ENCODE results near the gene MCF2L2. TPM values are rescaled to one million over a fixed set of nuclear protein-coding genes. Genes with fewer than 3 reads are reported as not detected.
"Not testable (repeated sequence)": the region's sequence is repeated elsewhere in the genome, so short reads cannot be mapped to it uniquely, and the experiment has no call there.

The MCF2L2 gene
- total and polyA plus RNA-seq, 2 donors: 0.44 to 3.6 TPM

GRCh38 chr3:183449791-183450190, 21.4 kb upstream of the MCF2L2 start:
- DNase-seq (ENCODE audit: extremely low spot score): no peak
- no peaks in the 10 kb centered on the region for H3K4me1 ChIP-seq (ENCODE audit: insufficient read depth)
- no peak overlapping the region for H3K27ac ChIP-seq (ENCODE audit: low read depth)
- WGBS: 72% methylated on average over 1 of the region's 1 CpG
- no peaks in the 10 kb centered on the region for H3K36me3 ChIP-seq (ENCODE audit: insufficient read depth)
- H3K4me3 ChIP-seq (ENCODE audit: low read depth, low read length): no peak overlapping the region

- DNase-seq (ENCODE audit: extremely low spot score): no peak
- 31% methylated on average over 4 of the region's 4 CpGs for WGBS
- no peak overlapping the region for H3K4me3 ChIP-seq (ENCODE audit: low read depth, low read length)
- no peak overlapping the region for H3K27ac ChIP-seq (ENCODE audit: low read depth)
- no peaks in the 10 kb centered on the region for H3K36me3 ChIP-seq (ENCODE audit: insufficient read depth)
- H3K4me1 ChIP-seq (ENCODE audit: insufficient read depth): no peaks in the 10 kb centered on the region
Observed at GRCh38 chr3:183449391-183449790, 21.0 kb upstream of the MCF2L2 start.

- no peaks in the 10 kb centered on the region for H3K36me3 ChIP-seq (ENCODE audit: insufficient read depth)
- DNase-seq (ENCODE audit: extremely low spot score): no peak
- H3K4me3 ChIP-seq (ENCODE audit: low read depth, low read length): peak overlapping the region; percentile 69
- WGBS: 55% methylated on average over 3 of the region's 3 CpGs
- H3K4me1 ChIP-seq (ENCODE audit: insufficient read depth): no peaks in the 10 kb centered on the region
- no peak overlapping the region for H3K27ac ChIP-seq (ENCODE audit: low read depth)
Observed at GRCh38 chr3:183448369-183449128, 20.1 kb upstream of the MCF2L2 start.

GRCh38 chr3:183447206-183448001, 19.0 kb upstream of the MCF2L2 start:
- under 1% methylated on average over 54 of the region's 54 CpGs for WGBS
- H3K27ac ChIP-seq (ENCODE audit: low read depth): peak overlapping the region; percentile 53
- DNase-seq (ENCODE audit: extremely low spot score): peak; percentile 83
- peak overlapping the region; percentile 69 for H3K4me3 ChIP-seq (ENCODE audit: low read depth, low read length)
- H3K4me1 ChIP-seq (ENCODE audit: insufficient read depth): no peaks in the 10 kb centered on the region
- H3K36me3 ChIP-seq (ENCODE audit: insufficient read depth): no peaks in the 10 kb centered on the region

GRCh38 chr3:183446838-183447205, 18.4 kb upstream of the MCF2L2 start:
- no peaks in the 10 kb centered on the region for H3K36me3 ChIP-seq (ENCODE audit: insufficient read depth)
- 98% methylated on average over 2 of the region's 2 CpGs for WGBS
- H3K4me3 ChIP-seq (ENCODE audit: low read depth, low read length): peak overlapping the region; percentile 69
- H3K4me1 ChIP-seq (ENCODE audit: insufficient read depth): no peaks in the 10 kb centered on the region
- no peak for DNase-seq (ENCODE audit: extremely low spot score)
- H3K27ac ChIP-seq (ENCODE audit: low read depth): no peak overlapping the region

GRCh38 chr3:183444748-183445147, 16.3 kb upstream of the MCF2L2 start:
- DNase-seq (ENCODE audit: extremely low spot score): no peak
- 87% methylated on average over 1 of the region's 1 CpG for WGBS
- H3K27ac ChIP-seq (ENCODE audit: low read depth): no peak overlapping the region
- H3K4me1 ChIP-seq (ENCODE audit: insufficient read depth): no peaks in the 10 kb centered on the region
- H3K36me3 ChIP-seq (ENCODE audit: insufficient read depth): no peaks in the 10 kb centered on the region
- H3K4me3 ChIP-seq (ENCODE audit: low read depth, low read length): no peak overlapping the region

GRCh38 chr3:183443395-183444385, 15.3 kb upstream of the MCF2L2 start:
- H3K27ac ChIP-seq (ENCODE audit: low read depth): no peak overlapping the region
- DNase-seq (ENCODE audit: extremely low spot score): no peak
- no peak overlapping the region for H3K4me3 ChIP-seq (ENCODE audit: low read depth, low read length)
- WGBS: 90% methylated on average over 10 of the region's 10 CpGs
- H3K4me1 ChIP-seq (ENCODE audit: insufficient read depth): no peaks in the 10 kb centered on the region
- H3K36me3 ChIP-seq (ENCODE audit: insufficient read depth): no peaks in the 10 kb centered on the region

- 85% methylated on average over 1 of the region's 1 CpG for WGBS
- no peak for DNase-seq (ENCODE audit: extremely low spot score)
- H3K4me1 ChIP-seq (ENCODE audit: insufficient read depth): no peaks in the 10 kb centered on the region
- H3K36me3 ChIP-seq (ENCODE audit: insufficient read depth): no peaks in the 10 kb centered on the region
- no peak overlapping the region for H3K4me3 ChIP-seq (ENCODE audit: low read depth, low read length)
- H3K27ac ChIP-seq (ENCODE audit: low read depth): no peak overlapping the region
Observed at GRCh38 chr3:183442994-183443393, 14.6 kb upstream of the MCF2L2 start.

GRCh38 chr3:183440521-183440920, 12.1 kb upstream of the MCF2L2 start:
- H3K4me1 ChIP-seq (ENCODE audit: insufficient read depth); DNase-seq (ENCODE audit: extremely low spot score); H3K36me3 ChIP-seq (ENCODE audit: insufficient read depth); H3K27ac ChIP-seq (ENCODE audit: low read depth); H3K4me3 ChIP-seq (ENCODE audit: low read depth, low read length): not testable (repeated sequence)
- WGBS: 87% methylated on average over 3 of the region's 3 CpGs

- WGBS: 85% methylated on average over 3 of the region's 3 CpGs
- no peak overlapping the region for H3K27ac ChIP-seq (ENCODE audit: low read depth)
Observed at GRCh38 chr3:183439515-183439914, 11.1 kb upstream of the MCF2L2 start.

GRCh38 chr3:183438735-183439134, 10.3 kb upstream of the MCF2L2 start:
- Histone ChIP-seq H3K4me3 (ENCODE audit: low read depth, low read length) (no peak overlapping the region), H3K4me1 (ENCODE audit: insufficient read depth) (no peaks in the 10 kb centered on the region), H3K36me3 (ENCODE audit: insufficient read depth) (no peaks in the 10 kb centered on the region), H3K27ac (ENCODE audit: low read depth) (no peak overlapping the region)
- WGBS: 85% methylated on average over 1 of the region's 1 CpG
- no peak for DNase-seq (ENCODE audit: extremely low spot score)

More at GRCh38 chr3:183439515-183439914, 11.1 kb upstream of the MCF2L2 start:
- no peak for DNase-seq (ENCODE audit: extremely low spot score)
- Histone ChIP-seq H3K4me1 (ENCODE audit: insufficient read depth) (no peaks in the 10 kb centered on the region), H3K36me3 (ENCODE audit: insufficient read depth) (no peaks in the 10 kb centered on the region), H3K4me3 (ENCODE audit: low read depth, low read length) (no peak overlapping the region)

- DNase-seq (ENCODE audit: extremely low spot score): no peak
- Histone ChIP-seq H3K4me3 (ENCODE audit: low read depth, low read length) (no peak overlapping the region), H3K4me1 (ENCODE audit: insufficient read depth) (no peaks in the 10 kb centered on the region), H3K27ac (ENCODE audit: low read depth) (no peak overlapping the region), H3K36me3 (ENCODE audit: insufficient read depth) (no peaks in the 10 kb centered on the region)
- WGBS: 86% methylated on average over 6 of the region's 6 CpGs
Observed at GRCh38 chr3:183437666-183438564, 9.5 kb upstream of the MCF2L2 start.
